A549 (cell line): ENCODE data around the gene PIK3C2B.

ENCODE experiments used
- CEBPB ChIP-seq, 2 experiments: fragments of >200 bp in 1 of 2; sonication (Bioruptor Twin) in 1 of 2; formaldehyde crosslinking in 1 of 2; IDR thresholded peaks; 2 replicates each; pipeline ENCODE4 v1.6.1; 2012 to 2016
- CHD4 ChIP-seq: fragments of 200-600 bp; sonication (generic); IDR thresholded peaks from 2 replicates; pipeline ENCODE4 v1.6.1; 2016; ENCODE audit warnings: antibody characterized with exemption, mild to moderate bottlenecking, borderline replicate concordance
- EHMT2 ChIP-seq: fragments of 200-600 bp; sonication (generic); IDR thresholded peaks from 2 replicates; pipeline ENCODE4 v1.6.1; 2016; ENCODE audit warnings: antibody characterized with exemption, low read depth, mild to moderate bottlenecking, moderate library complexity
- HEYL ChIP-seq: fragments of 250-450 bp; sonication (Bioruptor Pico); IDR thresholded peaks from 2 replicates; pipeline ENCODE4 v1.8.0; 2021; ENCODE audit warnings: mild to moderate bottlenecking, moderate library complexity
- HOXA7 ChIP-seq: fragments of 250-450 bp; sonication (Bioruptor Pico); IDR thresholded peaks from 2 replicates; pipeline ENCODE4 v1.5.0; 2020; ENCODE audit warnings: mild to moderate bottlenecking, moderate library complexity
- MAFK ChIP-seq: fragments of 450-650 bp; IDR thresholded peaks from 2 replicates; pipeline ENCODE4 v1.6.1; 2014; ENCODE audit not compliant: partially characterized antibody
- POLR2AphosphoS2 ChIP-seq: conservative IDR thresholded peaks from 2 replicates; pipeline ENCODE4 v1.6.1; 2012; ENCODE audit warnings: low read length, improper control_type of control experiment, inconsistent platforms
- RAD21 ChIP-seq, 2 experiments: fragments of >200 bp in 1 of 2; sonication (Bioruptor Twin) in 1 of 2; formaldehyde crosslinking in 1 of 2; IDR thresholded peaks in 1 of 2; conservative IDR thresholded peaks in 1 of 2; 2 replicates in 1 of 2; 3 replicates in 1 of 2; pipeline ENCODE4 v1.6.1; 2012 to 2018; ENCODE audit warnings: inconsistent platforms in 1 of 2
- SMC3 ChIP-seq: fragments of >200 bp; sonication (Bioruptor Twin); formaldehyde crosslinking; IDR thresholded peaks from 3 replicates; pipeline ENCODE4 v1.6.1; 2018; ENCODE audit warnings: inconsistent platforms
- TF ChIP-seq, protein P1 (sequence below): fragments of >200 bp; sonication (Bioruptor Twin); formaldehyde crosslinking; IDR thresholded peaks from 3 replicates; pipeline ENCODE4 v1.5.1; 2016
- TF ChIP-seq, protein P2 (sequence below): fragments of 150-350 bp; IDR thresholded peaks from 2 replicates; pipeline ENCODE4 v1.6.1; 2014; ENCODE audit warnings: low read depth, mild to moderate bottlenecking, low read length
- TF ChIP-seq, protein P3 (sequence below): fragments of 200-600 bp; sonication (generic); IDR thresholded peaks from 2 replicates; pipeline ENCODE4 v1.6.1; 2016; ENCODE audit warnings: antibody characterized with exemption, mild to moderate bottlenecking, moderate library complexity
- TF ChIP-seq, protein P4 (sequence below): fragments of >200 bp; sonication (Bioruptor Twin); formaldehyde crosslinking; IDR thresholded peaks from 2 replicates; pipeline ENCODE4 v1.6.1; 2016

DNA sequence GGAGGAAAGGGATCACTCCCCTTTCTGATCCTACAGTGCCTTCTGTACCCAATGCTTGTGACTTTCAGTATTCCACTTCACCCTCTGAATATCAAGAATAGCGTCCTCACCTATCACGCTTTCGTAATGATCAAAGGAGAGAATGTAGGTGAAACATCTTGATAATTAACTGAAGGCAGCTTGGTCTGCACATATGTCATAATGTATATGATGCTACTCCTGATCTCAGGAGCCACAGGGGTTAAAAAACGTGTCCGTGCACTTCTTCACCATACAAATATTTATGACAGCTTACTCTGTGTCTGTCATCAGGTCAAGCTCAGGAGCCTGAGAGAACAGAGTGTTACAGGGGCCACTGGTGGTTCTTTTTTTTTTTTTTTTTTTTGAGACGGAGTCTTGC lies 1.2 kb upstream of the PIK3C2B start:
- TF ChIP-seq, protein P1, sequence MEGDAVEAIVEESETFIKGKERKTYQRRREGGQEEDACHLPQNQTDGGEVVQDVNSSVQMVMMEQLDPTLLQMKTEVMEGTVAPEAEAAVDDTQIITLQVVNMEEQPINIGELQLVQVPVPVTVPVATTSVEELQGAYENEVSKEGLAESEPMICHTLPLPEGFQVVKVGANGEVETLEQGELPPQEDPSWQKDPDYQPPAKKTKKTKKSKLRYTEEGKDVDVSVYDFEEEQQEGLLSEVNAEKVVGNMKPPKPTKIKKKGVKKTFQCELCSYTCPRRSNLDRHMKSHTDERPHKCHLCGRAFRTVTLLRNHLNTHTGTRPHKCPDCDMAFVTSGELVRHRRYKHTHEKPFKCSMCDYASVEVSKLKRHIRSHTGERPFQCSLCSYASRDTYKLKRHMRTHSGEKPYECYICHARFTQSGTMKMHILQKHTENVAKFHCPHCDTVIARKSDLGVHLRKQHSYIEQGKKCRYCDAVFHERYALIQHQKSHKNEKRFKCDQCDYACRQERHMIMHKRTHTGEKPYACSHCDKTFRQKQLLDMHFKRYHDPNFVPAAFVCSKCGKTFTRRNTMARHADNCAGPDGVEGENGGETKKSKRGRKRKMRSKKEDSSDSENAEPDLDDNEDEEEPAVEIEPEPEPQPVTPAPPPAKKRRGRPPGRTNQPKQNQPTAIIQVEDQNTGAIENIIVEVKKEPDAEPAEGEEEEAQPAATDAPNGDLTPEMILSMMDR = no peak
- TF ChIP-seq RAD21 (conservative IDR thresholded peaks at IDR 0.05 in 1 of 2, IDR thresholded peaks at IDR 0.05 in 1 of 2) (no peak), MAFK (no peak), CHD4 (no peak), POLR2AphosphoS2 (no peak), HOXA7 (no peak), SMC3 (no peak), EHMT2 (no peak), HEYL (CRISPR knock-in tag) (no peak), CEBPB (IDR thresholded peaks at IDR 0.05) (no peak)
- TF ChIP-seq, protein P2, sequence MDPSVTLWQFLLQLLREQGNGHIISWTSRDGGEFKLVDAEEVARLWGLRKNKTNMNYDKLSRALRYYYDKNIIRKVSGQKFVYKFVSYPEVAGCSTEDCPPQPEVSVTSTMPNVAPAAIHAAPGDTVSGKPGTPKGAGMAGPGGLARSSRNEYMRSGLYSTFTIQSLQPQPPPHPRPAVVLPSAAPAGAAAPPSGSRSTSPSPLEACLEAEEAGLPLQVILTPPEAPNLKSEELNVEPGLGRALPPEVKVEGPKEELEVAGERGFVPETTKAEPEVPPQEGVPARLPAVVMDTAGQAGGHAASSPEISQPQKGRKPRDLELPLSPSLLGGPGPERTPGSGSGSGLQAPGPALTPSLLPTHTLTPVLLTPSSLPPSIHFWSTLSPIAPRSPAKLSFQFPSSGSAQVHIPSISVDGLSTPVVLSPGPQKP = no peak
- TF ChIP-seq, protein P3, sequence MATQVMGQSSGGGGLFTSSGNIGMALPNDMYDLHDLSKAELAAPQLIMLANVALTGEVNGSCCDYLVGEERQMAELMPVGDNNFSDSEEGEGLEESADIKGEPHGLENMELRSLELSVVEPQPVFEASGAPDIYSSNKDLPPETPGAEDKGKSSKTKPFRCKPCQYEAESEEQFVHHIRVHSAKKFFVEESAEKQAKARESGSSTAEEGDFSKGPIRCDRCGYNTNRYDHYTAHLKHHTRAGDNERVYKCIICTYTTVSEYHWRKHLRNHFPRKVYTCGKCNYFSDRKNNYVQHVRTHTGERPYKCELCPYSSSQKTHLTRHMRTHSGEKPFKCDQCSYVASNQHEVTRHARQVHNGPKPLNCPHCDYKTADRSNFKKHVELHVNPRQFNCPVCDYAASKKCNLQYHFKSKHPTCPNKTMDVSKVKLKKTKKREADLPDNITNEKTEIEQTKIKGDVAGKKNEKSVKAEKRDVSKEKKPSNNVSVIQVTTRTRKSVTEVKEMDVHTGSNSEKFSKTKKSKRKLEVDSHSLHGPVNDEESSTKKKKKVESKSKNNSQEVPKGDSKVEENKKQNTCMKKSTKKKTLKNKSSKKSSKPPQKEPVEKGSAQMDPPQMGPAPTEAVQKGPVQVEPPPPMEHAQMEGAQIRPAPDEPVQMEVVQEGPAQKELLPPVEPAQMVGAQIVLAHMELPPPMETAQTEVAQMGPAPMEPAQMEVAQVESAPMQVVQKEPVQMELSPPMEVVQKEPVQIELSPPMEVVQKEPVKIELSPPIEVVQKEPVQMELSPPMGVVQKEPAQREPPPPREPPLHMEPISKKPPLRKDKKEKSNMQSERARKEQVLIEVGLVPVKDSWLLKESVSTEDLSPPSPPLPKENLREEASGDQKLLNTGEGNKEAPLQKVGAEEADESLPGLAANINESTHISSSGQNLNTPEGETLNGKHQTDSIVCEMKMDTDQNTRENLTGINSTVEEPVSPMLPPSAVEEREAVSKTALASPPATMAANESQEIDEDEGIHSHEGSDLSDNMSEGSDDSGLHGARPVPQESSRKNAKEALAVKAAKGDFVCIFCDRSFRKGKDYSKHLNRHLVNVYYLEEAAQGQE = no peak
- TF ChIP-seq, protein P4, sequence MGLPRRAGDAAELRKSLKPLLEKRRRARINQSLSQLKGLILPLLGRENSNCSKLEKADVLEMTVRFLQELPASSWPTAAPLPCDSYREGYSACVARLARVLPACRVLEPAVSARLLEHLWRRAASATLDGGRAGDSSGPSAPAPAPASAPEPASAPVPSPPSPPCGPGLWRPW = no peak
